H9 (cell line): ENCODE results near the gene NOP16. TPM values are rescaled to one million over a fixed set of nuclear protein-coding genes. Genes with fewer than 3 reads are reported as not detected.

Experiments used
- DNase-seq: peaks from one replicate; pipeline ENCODE4 v3.0.0-alpha.2; 2017
- H2AFZ ChIP-seq: one replicate; pipeline ENCODE4 v1.6.1; 2013; ENCODE audit warnings: mild to moderate bottlenecking, low read length, control low read depth, moderate library complexity
- H2AK5ac ChIP-seq: 2 replicates; pipeline ENCODE4 v1.6.1; 2013; ENCODE audit warnings: low read length, control low read depth, mixed read lengths; ENCODE audit not compliant: insufficient read length
- H2BK120ac ChIP-seq: one replicate; pipeline ENCODE4 v1.6.1; 2013; ENCODE audit warnings: low read depth, mild to moderate bottlenecking, low read length, control low read depth, inconsistent platforms; ENCODE audit not compliant: poor library complexity, severe bottlenecking
- H2BK12ac ChIP-seq: 2 replicates; pipeline ENCODE4 v1.6.1; 2013; ENCODE audit warnings: low read length, control low read depth, mixed read lengths, low read depth; ENCODE audit not compliant: insufficient read length
- H2BK15ac ChIP-seq: 2 replicates; pipeline ENCODE4 v1.6.1; 2013; ENCODE audit warnings: low read depth, low read length, control low read depth
- H2BK20ac ChIP-seq: one replicate; pipeline ENCODE4 v1.6.1; 2013; ENCODE audit warnings: low read depth, mild to moderate bottlenecking, low read length, control low read depth, inconsistent platforms; ENCODE audit not compliant: poor library complexity, severe bottlenecking
- H2BK5ac ChIP-seq: 2 replicates; pipeline ENCODE4 v1.6.1; 2013; ENCODE audit warnings: low read length, control low read depth, mixed read lengths; ENCODE audit not compliant: insufficient read length
- H3K14ac ChIP-seq: 2 replicates; pipeline ENCODE4 v1.6.1; 2013; ENCODE audit warnings: low read length, control low read depth; ENCODE audit not compliant: insufficient read depth
- H3K18ac ChIP-seq: 2 replicates; pipeline ENCODE4 v1.6.1; 2013; ENCODE audit warnings: low read depth, mild to moderate bottlenecking, mixed read lengths, low read length, control low read depth; ENCODE audit not compliant: insufficient read length
- H3K23ac ChIP-seq: 2 replicates; pipeline ENCODE4 v1.6.1; 2013; ENCODE audit warnings: low read length, control low read depth, mixed read lengths, low read depth; ENCODE audit not compliant: insufficient read length
- H3K23me2 ChIP-seq: 2 replicates; pipeline ENCODE4 v1.6.1; 2013; ENCODE audit warnings: low read depth, mild to moderate bottlenecking, mixed read lengths, low read length, control low read depth; ENCODE audit not compliant: insufficient read length, poor library complexity, severe bottlenecking
- H3K27ac ChIP-seq: 2 replicates; pipeline ENCODE4 v1.5.1; 2013; ENCODE audit warnings: low read length, control low read depth, mixed read lengths, low read depth; ENCODE audit not compliant: insufficient read length
- H3K27me3 ChIP-seq: 2 replicates; pipeline ENCODE4 v1.6.1; 2013; ENCODE audit warnings: low read length, control low read depth, inconsistent platforms; ENCODE audit not compliant: insufficient read depth
- H3K4ac ChIP-seq: 2 replicates; pipeline ENCODE4 v1.6.1; 2013; ENCODE audit warnings: low read depth, mild to moderate bottlenecking, control low read depth, inconsistent platforms, low read length, moderate library complexity
- H3K4me1 ChIP-seq: 2 replicates; pipeline ENCODE4 v1.6.1; 2013; ENCODE audit warnings: low read length, control low read depth, inconsistent platforms; ENCODE audit not compliant: insufficient read depth
- H3K4me2 ChIP-seq: 2 replicates; pipeline ENCODE4 v1.6.1; 2013; ENCODE audit warnings: low read length, control low read depth, mixed read lengths; ENCODE audit not compliant: insufficient read length, insufficient read depth
- H3K56ac ChIP-seq: 2 replicates; pipeline ENCODE4 v1.6.1; 2013; ENCODE audit warnings: low read depth, mild to moderate bottlenecking, mixed read lengths, low read length, control low read depth; ENCODE audit not compliant: insufficient read length
- H3K79me1 ChIP-seq: 2 replicates; pipeline ENCODE4 v1.6.1; 2013; ENCODE audit warnings: low read depth, mild to moderate bottlenecking, moderate library complexity, low read length, control low read depth, inconsistent platforms; ENCODE audit not compliant: insufficient read depth, poor library complexity, severe bottlenecking
- H3K79me2 ChIP-seq: 2 replicates; pipeline ENCODE4 v1.6.1; 2013; ENCODE audit warnings: low read length, control low read depth, inconsistent platforms; ENCODE audit not compliant: insufficient read depth
- H3K9ac ChIP-seq: 2 replicates; pipeline ENCODE4 v1.6.1; 2013; ENCODE audit warnings: low read length, control low read depth, mixed read lengths; ENCODE audit not compliant: insufficient read length; ENCODE audit errors: extremely low read depth
- H3K9me3 ChIP-seq: one replicate; pipeline ENCODE4 v1.6.1; 2013; ENCODE audit warnings: low read depth, low read length, inconsistent platforms; ENCODE audit not compliant: control insufficient read depth
- H3T11ph ChIP-seq: one replicate; pipeline ENCODE4 v1.6.1; 2013; ENCODE audit warnings: mild to moderate bottlenecking, low read length, control low read depth, inconsistent platforms
- H4K20me1 ChIP-seq: one replicate; pipeline ENCODE4 v1.6.1; 2013; ENCODE audit not compliant: control insufficient read depth, insufficient read length, insufficient read depth
- H4K5ac ChIP-seq: 2 replicates; pipeline ENCODE4 v1.6.1; 2013; ENCODE audit warnings: low read depth, mild to moderate bottlenecking, mixed read lengths, low read length, control low read depth; ENCODE audit not compliant: insufficient read length
- H4K8ac ChIP-seq: replicated peaks from 2 replicates; pipeline ENCODE4 v1.6.1; 2013; ENCODE audit warnings: low read length, control low read depth, mixed read lengths, low read depth; ENCODE audit not compliant: insufficient read length
- H4K91ac ChIP-seq: 2 replicates; pipeline ENCODE4 v1.6.1; 2013; ENCODE audit warnings: low read depth, mild to moderate bottlenecking, moderate library complexity, mixed read lengths, low read length, control low read depth; ENCODE audit not compliant: insufficient read length
- H3K27ac Mint-ChIP-seq, 3 experiments: 2 replicates in 2 of 3; 3 replicates in 1 of 3; pipeline ENCODE4 v1.8.0; 2020 to 2021; ENCODE audit warnings: mixed read lengths in 3 of 3, mild to moderate bottlenecking in 1 of 3, moderate library complexity in 1 of 3
- H3K27me3 Mint-ChIP-seq: 2 replicates; pipeline ENCODE4 v1.8.0; 2021; ENCODE audit warnings: low read depth, mild to moderate bottlenecking, moderate library complexity, mixed read lengths
- H3K36me3 Mint-ChIP-seq, 3 experiments: 2 replicates in 2 of 3; 3 replicates in 1 of 3; pipeline ENCODE4 v1.8.0; 2020 to 2021; ENCODE audit warnings: low read depth in 3 of 3, mixed read lengths in 3 of 3; ENCODE audit not compliant: insufficient read depth in 1 of 3
- H3K4me1 Mint-ChIP-seq, 2 experiments: 2 replicates each; pipeline ENCODE4 v1.8.0; 2020; ENCODE audit warnings: mixed read lengths in 2 of 2
- H3K4me3 Mint-ChIP-seq, 2 experiments: 2 replicates in 1 of 2; 3 replicates in 1 of 2; pipeline ENCODE4 v1.8.0; 2020 to 2021; ENCODE audit warnings: mild to moderate bottlenecking in 2 of 2, mixed read lengths in 2 of 2, moderate library complexity in 1 of 2
- H3K9me3 Mint-ChIP-seq, 2 experiments: 2 replicates in 1 of 2; 3 replicates in 1 of 2; pipeline ENCODE4 v1.8.0; 2020; ENCODE audit warnings: mild to moderate bottlenecking in 2 of 2, mixed read lengths in 2 of 2, moderate library complexity in 1 of 2
- CTCF ChIP-seq: fragments of 200-600 bp; sonication (generic); conservative IDR thresholded peaks from 3 replicates; pipeline ENCODE4 v1.8.0; 2021; ENCODE audit warnings: antibody characterized with exemption, mild to moderate bottlenecking
- WGBS: extraction: QIAGEN DNeasy Blood & Tissue Kit; methylation state at CpG from one replicate; pipeline ENCODE4 v1.1.7; 2013; ENCODE audit warnings: missing lambda C conversion rate, low lambda C conversion rate, mixed read lengths; ENCODE audit not compliant: insufficient read length; ENCODE audit errors: extremely low coverage; 5-methylcytosine and 5-hydroxymethylcytosine counted together
- total RNA-seq: library from RNA; stranded (reverse); gene quantifications from 2 replicates; pipeline ENCODE4 v1.2.1, GENCODE V29; 2021

Gene NOP16
- total RNA-seq, 1 experiment from 2014 or later, result 114 TPM

GRCh38 chr5:176409765-176410164 lies 21.4 kb upstream of the NOP16 start:
- Histone ChIP-seq H2BK15ac (no peak overlapping the region), H3K27me3 (no peaks in the 10 kb centered on the region), H3K14ac (no peak overlapping the region), H2AK5ac (no peak overlapping the region), H3K56ac (no peak overlapping the region), H3K9me3 (no peaks in the 10 kb centered on the region), H3K4ac (no peak overlapping the region), H2AFZ (no peak overlapping the region), H3K4me2 (no peak overlapping the region), H3K23ac (no peak overlapping the region), H3K27ac (no peak overlapping the region), H2BK12ac (no peak overlapping the region), H3K4me1 (no peaks in the 10 kb centered on the region), H2BK5ac (no peak overlapping the region), H4K8ac (no peak overlapping the region), H3K9ac (no peak overlapping the region), H3T11ph (no peak overlapping the region), H3K23me2 (no peaks in the 10 kb centered on the region), H4K91ac (no peak overlapping the region), H3K79me2 (no peaks in the 10 kb centered on the region), H3K18ac (no peak overlapping the region), H4K5ac (no peak overlapping the region), H2BK20ac (no peak overlapping the region), H3K79me1 (no peaks in the 10 kb centered on the region), H2BK120ac (no peak overlapping the region), H4K20me1 (no peaks in the 10 kb centered on the region)
- no peaks in the 10 kb centered on the region for H3K9me3 Mint-ChIP-seq
- H3K4me3 Mint-ChIP-seq, result no peak overlapping the region
- H3K4me1 Mint-ChIP-seq, result peaks cover 7% of the 10 kb centered on the region in 2 experiments; a peak in 2 of 4 replicates
- no peaks in the 10 kb centered on the region for H3K27me3 Mint-ChIP-seq
- no peak for TF ChIP-seq CTCF
- WGBS, result no CpG with 5 or more reads among the region's 4 CpGs
- no peak for DNase-seq
- peak overlapping the region in 1 of 3 experiments; percentile 29; a peak in 2 of 7 replicates for H3K27ac Mint-ChIP-seq
- peaks cover 0 to 10% (median 5%) of the 10 kb centered on the region in 3 experiments; a peak in 3 of 7 replicates for H3K36me3 Mint-ChIP-seq
